ENCODE results near the gene VCL. TPM values are rescaled to one million over a fixed set of nuclear protein-coding genes. Genes with fewer than 3 reads are reported as not detected.
"Not testable (repeated sequence)": the region's sequence is repeated elsewhere in the genome, so short reads cannot be mapped to it uniquely, and the experiment has no call there.

VCL gene
- total and polyA plus RNA-seq, 12 donors: 117 to 369 (median 237) TPM

- TF ChIP-seq CTCF (IDR thresholded peaks at IDR 0.05): no peak
- ATAC-seq (no peak), DNase-seq (no peak)
- Histone ChIP-seq H3K9me3 (no peaks in the 10 kb centered on the region), H3K4me3 (no peak overlapping the region), H3K4me1 (peaks cover 5 to 50% (median 11%) of the 10 kb centered on the region in 9 donors), H3K36me3 (no peaks in the 10 kb centered on the region), H3K27me3 (no peaks in the 10 kb centered on the region), H3K27ac (peak overlapping the region in 1 of 10 donors; percentile 59)
- WGBS, 2 donors: 88 to 91% methylated on average over 6 of the region's 6 CpGs
- intact Hi-C loops (cut with DNase I): loop anchor here in 4 of 10 donors (5.0 to 10.0 kb wide), 4 partner anchors 72 to 125 kb away; no protein-coding TSS in a partner anchor
Measured at GRCh38 chr10:73959484-73960243, 38.3 kb upstream of the VCL start.

- no peak overlapping the region for H3K27ac ChIP-seq
- no peaks in the 10 kb centered on the region for H3K27me3 ChIP-seq
- 95 to 98% methylated on average over 2 of the region's 2 CpGs for WGBS, 2 donors
- no peaks in the 10 kb centered on the region for H3K9me3 ChIP-seq
- ATAC-seq (no peak), DNase-seq (no peak)
- H3K36me3 ChIP-seq: no peaks in the 10 kb centered on the region
- H3K4me3 ChIP-seq: no peak overlapping the region
- intact Hi-C loops (cut with DNase I): loop anchor here in 1 of 10 donors (10.0 kb wide), 1 partner anchor 122 kb away; no protein-coding TSS in a partner anchor
- TF ChIP-seq CTCF (IDR thresholded peaks at IDR 0.05): no peak
- peaks cover 3 to 53% (median 24%) of the 10 kb centered on the region in 9 donors for H3K4me1 ChIP-seq
Measured at GRCh38 chr10:73962386-73962785, 35.5 kb upstream of the VCL start.

GRCh38 chr10:73963533-73963932, 34.4 kb upstream of the VCL start:
- WGBS, 2 donors: 93 to 96% methylated on average over 12 of the region's 12 CpGs
- not testable (repeated sequence) for ATAC-seq, H3K9me3 ChIP-seq, H3K27ac ChIP-seq, DNase-seq, H3K27me3 ChIP-seq, H3K4me3 ChIP-seq, H3K36me3 ChIP-seq
- peaks cover 3 to 53% (median 31%) of the 10 kb centered on the region in 9 donors for H3K4me1 ChIP-seq
- intact Hi-C loops (cut with DNase I): loop anchor here in 1 of 10 donors (10.0 kb wide), 1 partner anchor 121 kb away; no protein-coding TSS in a partner anchor

- ATAC-seq (no peak), DNase-seq (no peak)
- Histone ChIP-seq H3K9me3 (no peaks in the 10 kb centered on the region), H3K4me1 (peaks cover 3 to 45% (median 31%) of the 10 kb centered on the region in 9 donors), H3K4me3 (no peak overlapping the region), H3K27me3 (no peaks in the 10 kb centered on the region), H3K27ac (no peak overlapping the region), H3K36me3 (no peaks in the 10 kb centered on the region)
- 96 to 98% methylated on average over 2 of the region's 2 CpGs for WGBS, 2 donors
- intact Hi-C loops (cut with DNase I): loop anchor here in 2 of 10 donors (5.0 to 10.0 kb wide), 2 partner anchors 118 to 120 kb away; no protein-coding TSS in a partner anchor
- TF ChIP-seq CTCF (IDR thresholded peaks at IDR 0.05): no peak
Measured at GRCh38 chr10:73964743-73965142, 33.2 kb upstream of the VCL start.

- intact Hi-C loops (cut with DNase I): loop anchor here in 2 of 10 donors (5.0 to 10.0 kb wide), 2 partner anchors 117 to 119 kb away; no protein-coding TSS in a partner anchor
- H3K36me3 ChIP-seq, DNase-seq, H3K9me3 ChIP-seq, H3K27me3 ChIP-seq: not testable (repeated sequence)
- Histone ChIP-seq H3K4me1 (peaks cover 3 to 38% (median 31%) of the 10 kb centered on the region in 9 donors), H3K27ac (peak overlapping the region; percentile 26 to 91 (median 90)), H3K4me3 (peak overlapping the region in 6 of 10 donors; percentile 2 to 30 (median 16))
- WGBS, 2 donors: 77 to 79% methylated on average over 12 of the region's 12 CpGs
- peak in 1 of 8 donors; percentile 7 for ATAC-seq
Measured at GRCh38 chr10:73965267-73965889, 32.5 kb upstream of the VCL start.
